ENCODE measurements around the gene FMN2.

DNA sequence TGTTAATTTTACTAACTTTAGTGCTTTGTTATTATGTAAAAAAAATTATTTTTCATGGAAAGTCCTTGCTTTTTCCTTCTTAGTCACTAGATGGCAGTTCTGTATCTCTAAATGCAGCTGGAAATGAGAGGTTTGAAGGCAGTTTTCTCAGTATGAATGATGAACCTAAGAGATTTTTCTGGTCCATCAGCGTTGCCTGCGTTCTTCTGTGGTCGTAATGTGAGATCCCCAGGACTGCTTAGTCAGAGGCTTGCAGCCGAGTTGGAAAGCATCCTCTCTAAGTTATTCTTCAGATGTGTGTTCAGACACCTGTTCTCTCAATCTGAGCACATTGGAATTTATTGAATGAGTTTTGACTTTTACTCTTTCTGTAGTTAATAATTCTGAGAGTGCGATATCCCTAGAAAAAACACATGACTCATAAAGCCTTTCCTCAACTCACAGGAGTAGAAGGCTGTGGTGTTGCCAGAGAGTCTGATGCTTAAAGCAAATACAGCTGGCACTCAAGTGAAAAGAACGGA, 99.3 kb downstream of the FMN2 start:
- TF ChIP-seq CHD2 (IDR thresholded peaks at IDR 0.05; ENCODE audit: low read length, partially characterized antibody) (no peak), JUNB (IDR thresholded peaks at IDR 0.05) (peak; percentile 79), RCOR1 (IDR thresholded peaks at IDR 0.05; ENCODE audit: low read depth, low read length) (no peak), POLR2A (IDR thresholded peaks at IDR 0.05; ENCODE audit: low read length) (no peak), EP300 (IDR thresholded peaks at IDR 0.05) (peak in 1 of 2 experiments; percentile 39; a peak in 1 of 5 replicates), RAD21 (conservative IDR thresholded peaks at IDR 0.05 in 1 of 2, IDR thresholded peaks at IDR 0.05 in 1 of 2) (peak; percentile 90 to 95), HDAC2 (IDR thresholded peaks at IDR 0.05) (no peak)
- TF ChIP-seq, protein P1, sequence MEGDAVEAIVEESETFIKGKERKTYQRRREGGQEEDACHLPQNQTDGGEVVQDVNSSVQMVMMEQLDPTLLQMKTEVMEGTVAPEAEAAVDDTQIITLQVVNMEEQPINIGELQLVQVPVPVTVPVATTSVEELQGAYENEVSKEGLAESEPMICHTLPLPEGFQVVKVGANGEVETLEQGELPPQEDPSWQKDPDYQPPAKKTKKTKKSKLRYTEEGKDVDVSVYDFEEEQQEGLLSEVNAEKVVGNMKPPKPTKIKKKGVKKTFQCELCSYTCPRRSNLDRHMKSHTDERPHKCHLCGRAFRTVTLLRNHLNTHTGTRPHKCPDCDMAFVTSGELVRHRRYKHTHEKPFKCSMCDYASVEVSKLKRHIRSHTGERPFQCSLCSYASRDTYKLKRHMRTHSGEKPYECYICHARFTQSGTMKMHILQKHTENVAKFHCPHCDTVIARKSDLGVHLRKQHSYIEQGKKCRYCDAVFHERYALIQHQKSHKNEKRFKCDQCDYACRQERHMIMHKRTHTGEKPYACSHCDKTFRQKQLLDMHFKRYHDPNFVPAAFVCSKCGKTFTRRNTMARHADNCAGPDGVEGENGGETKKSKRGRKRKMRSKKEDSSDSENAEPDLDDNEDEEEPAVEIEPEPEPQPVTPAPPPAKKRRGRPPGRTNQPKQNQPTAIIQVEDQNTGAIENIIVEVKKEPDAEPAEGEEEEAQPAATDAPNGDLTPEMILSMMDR (IDR thresholded peaks at IDR 0.05) = peak; percentile 91
- TF ChIP-seq, protein P2, sequence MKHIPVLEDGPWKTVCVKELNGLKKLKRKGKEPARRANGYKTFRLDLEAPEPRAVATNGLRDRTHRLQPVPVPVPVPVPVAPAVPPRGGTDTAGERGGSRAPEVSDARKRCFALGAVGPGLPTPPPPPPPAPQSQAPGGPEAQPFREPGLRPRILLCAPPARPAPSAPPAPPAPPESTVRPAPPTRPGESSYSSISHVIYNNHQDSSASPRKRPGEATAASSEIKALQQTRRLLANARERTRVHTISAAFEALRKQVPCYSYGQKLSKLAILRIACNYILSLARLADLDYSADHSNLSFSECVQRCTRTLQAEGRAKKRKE (CRISPR knock-in tag; IDR thresholded peaks at IDR 0.05; ENCODE audit: low read depth) = no peak
- TF ChIP-seq, protein P3, sequence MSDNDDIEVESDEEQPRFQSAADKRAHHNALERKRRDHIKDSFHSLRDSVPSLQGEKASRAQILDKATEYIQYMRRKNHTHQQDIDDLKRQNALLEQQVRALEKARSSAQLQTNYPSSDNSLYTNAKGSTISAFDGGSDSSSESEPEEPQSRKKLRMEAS (IDR thresholded peaks at IDR 0.05) = peak; percentile 40; the same call in 1 of the 2 replicates
